Measurements from ENCODE around the gene MOSPD3. TPM values are rescaled to one million over a fixed set of nuclear protein-coding genes. Genes with fewer than 3 reads are reported as not detected.

The MOSPD3 gene
- total and polyA plus RNA-seq, 10 of the 15 experiments (the other 5 are each of a cell fraction or from before 2014, with no cell fraction given): 0.61 to 13.6 (median 4.1) TPM

GRCh38 chr7:100612730-100613390 lies 520 bp downstream of the MOSPD3 start:
- BruUV-seq (replicated peaks): no TSS peak
- Histone ChIP-seq H3K36me3 (ENCODE audit: control insufficient read depth in 2 of 2, insufficient read depth in 2 of 2, low read length in 1 of 2) (no peaks in the 10 kb centered on the region), H3K79me2 (ENCODE audit: control insufficient read depth, insufficient read depth, low read length) (no peaks in the 10 kb centered on the region), H3K9ac (ENCODE audit: control insufficient read depth, insufficient read depth, low read length) (peak overlapping the region; percentile 88), H3K9me3 (replicated peaks; ENCODE audit: control insufficient read depth, insufficient read depth, low read length) (no peaks in the 10 kb centered on the region), H3K4me3 (peak overlapping the region; percentile 75), H3K4me1 (ENCODE audit: control insufficient read depth, insufficient read depth, low read length) (peaks cover 5% of the 10 kb centered on the region), H3K4me2 (ENCODE audit: control insufficient read depth, insufficient read depth) (peak overlapping the region; percentile 100), H3K27ac (ENCODE audit: control insufficient read depth, insufficient read depth) (peak overlapping the region; percentile 97; the same call in 1 of the 2 replicates), H4K20me1 (ENCODE audit: control insufficient read depth, insufficient read depth) (no peaks in the 10 kb centered on the region), H2AFZ (ENCODE audit: control insufficient read depth, low read depth, low read length) (peak overlapping the region; percentile 79), H3K27me3 (replicated peaks in 1 of 2; ENCODE audit: control insufficient read depth in 2 of 2, insufficient read depth in 2 of 2, low read length in 1 of 2) (peaks cover 0 to 3% of the 10 kb centered on the region in 2 experiments; a peak in 2 of 4 replicates)
- FAIRE-seq (no peak), ATAC-seq (peak; percentile 9; the same call in 2 of the 3 replicates), DNase-seq (ENCODE audit: low read depth, low spot score) (no peak)
- WGBS (ENCODE audit: insufficient coverage, insufficient replicate concordance, low lambda C conversion rate, missing lambda C conversion rate): under 1% methylated on average over 26 of the region's 29 CpGs
- RAD21 ChIA-PET (ENCODE audit: unreplicated experiment): interaction anchor here (0.7 to 2.2 kb wide), 13 partner anchors 17 to 190 kb away, joined by 3 to 15 read pairs (median 3); partner anchors contain the start of genes FBXO24, LRCH4 and POP7
- in situ Hi-C loops (cut with MboI) (no loop called here), intact Hi-C loops (cut with micrococcal nuclease; ENCODE audit: unreplicated experiment) (loop anchor here (2.0 to 5.0 kb wide), 2 partner anchors 60 to 84 kb away; partner anchors contain the start of gene GNB2)
- POLR2A ChIA-PET: interaction anchor here (0.6 to 2.2 kb wide), 17 partner anchors 9 to 779 kb away, joined by 3 to 28 read pairs (median 4); partner anchors contain the start of genes AGFG2, FBXO24, GNB2 and LRCH4
- CTCF ChIA-PET: interaction anchor here (0.6 to 6.6 kb wide), 18 partner anchors 10 to 239 kb away, joined by 3 to 35 read pairs (median 4); partner anchors contain the start of genes FBXO24, LRCH4, PCOLCE and POP7
- SMC1A ChIA-PET (ENCODE audit: uncharacterized antibody, unreplicated experiment): interaction anchor here (0.6 to 2.4 kb wide), 8 partner anchors 14 to 148 kb away, joined by 3 to 10 read pairs (median 4); partner anchors contain the start of genes FBXO24, LRCH4 and POP7
- TF ChIP-seq, protein P1, sequence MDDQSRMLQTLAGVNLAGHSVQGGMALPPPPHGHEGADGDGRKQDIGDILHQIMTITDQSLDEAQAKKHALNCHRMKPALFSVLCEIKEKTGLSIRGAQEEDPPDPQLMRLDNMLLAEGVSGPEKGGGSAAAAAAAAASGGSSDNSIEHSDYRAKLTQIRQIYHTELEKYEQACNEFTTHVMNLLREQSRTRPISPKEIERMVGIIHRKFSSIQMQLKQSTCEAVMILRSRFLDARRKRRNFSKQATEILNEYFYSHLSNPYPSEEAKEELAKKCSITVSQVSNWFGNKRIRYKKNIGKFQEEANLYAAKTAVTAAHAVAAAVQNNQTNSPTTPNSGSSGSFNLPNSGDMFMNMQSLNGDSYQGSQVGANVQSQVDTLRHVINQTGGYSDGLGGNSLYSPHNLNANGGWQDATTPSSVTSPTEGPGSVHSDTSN (IDR thresholded peaks at IDR 0.05; ENCODE audit: insufficient replicate concordance, low read depth, low read length): no peak
- 0 out of 2 replicates have a peak, but pooled peaks have one; percentile 39 for TF ChIP-seq GATAD2B (conservative IDR thresholded peaks at IDR 0.05; ENCODE audit: low read depth)
- no peak for TF ChIP-seq SPI1 (IDR thresholded peaks at IDR 0.05; ENCODE audit: borderline replicate concordance, insufficient read depth, low read depth, low read length)
- no peak for TF ChIP-seq TCF3 (IDR thresholded peaks at IDR 0.05; ENCODE audit: borderline replicate concordance, insufficient read depth, low read depth, low read length)
- TF ChIP-seq EZH2 (IDR thresholded peaks at IDR 0.05; ENCODE audit: borderline replicate concordance, control insufficient read depth, low read depth, low read length): no peak
- TF ChIP-seq BRCA1 (IDR thresholded peaks at IDR 0.05; ENCODE audit: low read depth, low read length): no peak
- no peak for TF ChIP-seq RBBP5 (conservative IDR thresholded peaks at IDR 0.05)
- no peak for TF ChIP-seq NFYB (IDR thresholded peaks at IDR 0.05; ENCODE audit: insufficient read depth, low read depth, low read length)
- TF ChIP-seq RAD21 (IDR thresholded peaks at IDR 0.05; ENCODE audit: insufficient read depth, low read depth, low read length): 0 out of 2 replicates have a peak, but pooled peaks have one; percentile 6
- no peak for TF ChIP-seq ASH2L (IDR thresholded peaks at IDR 0.05; ENCODE audit: borderline replicate concordance, low read depth)
- TF ChIP-seq KDM1A (IDR thresholded peaks at IDR 0.05; ENCODE audit: borderline replicate concordance): no peak
- TF ChIP-seq ZZZ3 (IDR thresholded peaks at IDR 0.05; ENCODE audit: control insufficient read depth, insufficient read length, low read depth): no peak
- no peak for TF ChIP-seq ETV6 (conservative IDR thresholded peaks at IDR 0.05 in 1 of 2, IDR thresholded peaks at IDR 0.05 in 1 of 2; ENCODE audit: borderline replicate concordance in 1 of 2, low read depth in 1 of 2)
- TF ChIP-seq MTA3 (IDR thresholded peaks at IDR 0.05; ENCODE audit: borderline replicate concordance, low read length): no peak
- no peak for TF ChIP-seq POLR2A (IDR thresholded peaks at IDR 0.05; ENCODE audit: low read depth, low read length)
- TF ChIP-seq FOXK2 (IDR thresholded peaks at IDR 0.05): no peak
- 0 out of 6 replicates have a peak, but pooled peaks of 2 of the 3 experiments have one; percentile 2 to 5 for TF ChIP-seq CTCF (IDR thresholded peaks at IDR 0.05 in 2 of 3, conservative IDR thresholded peaks at IDR 0.05 in 1 of 3; ENCODE audit: control insufficient read depth in 2 of 3, extremely low read depth in 1 of 3, insufficient read depth in 1 of 3, low read depth in 3 of 3, low read length in 3 of 3)
